Endodermal cell (in vitro differentiated cells): ENCODE results near the gene PPA1. TPM values are rescaled to one million over a fixed set of nuclear protein-coding genes. Genes with fewer than 3 reads are reported as not detected.
"Not testable (repeated sequence)": the region's sequence is repeated elsewhere in the genome, so short reads cannot be mapped to it uniquely, and the experiment has no call there.

Experiments used
- DNase-seq: peaks from one replicate; pipeline ENCODE4 v3.0.0-alpha.2; 2017
- H3K27ac ChIP-seq: 2 replicates; pipeline ENCODE4 v1.5.1; 2013; ENCODE audit warnings: mild to moderate bottlenecking, low read depth, low read length, moderate library complexity
- H3K27me3 ChIP-seq: 2 replicates; pipeline ENCODE4 v1.6.1; 2013; ENCODE audit warnings: mild to moderate bottlenecking, low read length, moderate library complexity; ENCODE audit not compliant: insufficient read depth, control insufficient read depth, poor library complexity, severe bottlenecking
- H3K36me3 ChIP-seq: 2 replicates; pipeline ENCODE4 v1.7.0; 2013; ENCODE audit warnings: mild to moderate bottlenecking, low read length, moderate library complexity; ENCODE audit not compliant: control insufficient read depth, insufficient read depth
- H3K4me1 ChIP-seq: one replicate; pipeline ENCODE4 v1.7.0; 2013; ENCODE audit warnings: low read length; ENCODE audit not compliant: control insufficient read depth, insufficient read depth
- H3K4me3 ChIP-seq: 2 replicates; pipeline ENCODE4 v1.5.1; 2013; ENCODE audit warnings: mild to moderate bottlenecking, low read length, moderate library complexity
- H3K9ac ChIP-seq: 2 replicates; pipeline ENCODE4 v1.6.1; 2013; ENCODE audit warnings: mild to moderate bottlenecking, low read length, moderate library complexity; ENCODE audit not compliant: poor library complexity, severe bottlenecking; ENCODE audit errors: extremely low read depth
- H3K9me3 ChIP-seq: 2 replicates; pipeline ENCODE4 v1.6.1; 2013; ENCODE audit warnings: mild to moderate bottlenecking, low read length, moderate library complexity; ENCODE audit not compliant: control insufficient read depth
- H3K27ac Mint-ChIP-seq: 2 replicates; pipeline ENCODE4 v1.8.0; 2020; ENCODE audit warnings: mixed read lengths
- H3K27me3 Mint-ChIP-seq: 2 replicates; pipeline ENCODE4 v1.8.0; 2021; ENCODE audit warnings: mild to moderate bottlenecking, mixed read lengths; ENCODE audit not compliant: insufficient read depth
- H3K36me3 Mint-ChIP-seq: 2 replicates; pipeline ENCODE4 v1.8.0; 2020; ENCODE audit warnings: low read depth, mixed read lengths
- H3K4me1 Mint-ChIP-seq: 2 replicates; pipeline ENCODE4 v1.8.0; 2020; ENCODE audit warnings: mixed read lengths
- H3K4me3 Mint-ChIP-seq: 2 replicates; pipeline ENCODE4 v1.8.0; 2020; ENCODE audit warnings: mild to moderate bottlenecking, moderate library complexity, mixed read lengths
- H3K9me3 Mint-ChIP-seq: 2 replicates; pipeline ENCODE4 v1.8.0; 2020; ENCODE audit warnings: mild to moderate bottlenecking, mixed read lengths
- WGBS, 2 experiments: methylation state at CpG; one replicate each; pipeline versions ENCODE4 v1.1.5 to v1.1.7; 2013; ENCODE audit warnings: missing lambda C conversion rate in 2 of 2, mixed read lengths in 1 of 2; ENCODE audit not compliant: insufficient coverage in 1 of 2, insufficient read length in 1 of 2; 5-methylcytosine and 5-hydroxymethylcytosine counted together
- total RNA-seq, 2 donors: library from RNA; stranded (reverse); fragmentation: NEBNext Ultra II Directional in 1 of 2; extraction: Animal tissue kit (Norgen Biotek cat#: 25700) in 1 of 2; gene quantifications; 2 replicates in 1 of 2; 3 replicates in 1 of 2; pipeline ENCODE4 v1.2.1, GENCODE V29; 2021
- TF ChIP-seq, protein P1 (sequence below): fragments of 200-600 bp; sonication (generic); conservative IDR thresholded peaks from 2 replicates; pipeline ENCODE4 v1.5.0; 2021; ENCODE audit warnings: antibody characterized with exemption, mild to moderate bottlenecking

PPA1 gene
- total RNA-seq, 2 donors from 2014 or later: 63.3 to 72.1 TPM

DNA sequence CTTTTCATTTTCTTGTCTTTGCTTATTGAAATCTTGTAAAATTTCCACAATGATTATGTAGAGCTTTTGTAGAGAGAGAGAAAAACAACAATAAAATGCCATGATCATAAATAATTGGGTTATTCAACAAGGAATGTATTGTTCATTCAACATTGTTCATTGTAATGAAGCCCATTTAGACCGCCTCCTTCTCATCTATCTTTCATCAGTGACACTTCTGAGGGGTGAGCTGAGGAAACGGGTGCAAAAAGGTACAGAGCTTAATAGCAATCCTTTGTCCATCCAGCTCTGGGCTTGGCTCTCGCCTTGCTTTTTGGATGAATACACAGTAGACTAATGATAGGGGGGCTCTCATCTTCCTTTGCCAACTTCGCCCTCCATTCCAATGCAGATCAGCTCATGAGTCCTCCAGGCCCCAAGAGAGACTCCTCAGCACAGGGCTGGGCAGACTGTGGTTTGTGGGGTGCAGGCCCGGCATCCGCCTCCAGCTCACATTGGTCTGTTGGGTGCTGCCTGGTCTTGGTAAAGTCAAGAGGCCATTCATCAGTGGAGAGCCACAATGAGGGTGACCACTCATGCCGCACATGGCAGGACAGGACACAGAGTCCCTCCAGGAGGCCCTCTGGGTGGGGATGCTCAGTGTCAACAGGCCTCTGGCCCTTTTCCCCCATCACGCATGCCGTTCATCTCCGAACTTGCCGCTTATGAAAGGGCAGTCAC lies 17.9 kb upstream of the PPA1 start:
- Histone ChIP-seq H3K36me3 (no peaks in the 10 kb centered on the region), H3K4me3 (no peak overlapping the region), H3K9ac (no peak overlapping the region), H3K9me3 (peaks cover 6% of the 10 kb centered on the region), H3K4me1 (no peaks in the 10 kb centered on the region), H3K27ac (no peak overlapping the region), H3K27me3 (peaks cover 9% of the 10 kb centered on the region)
- H3K27ac Mint-ChIP-seq: no peak overlapping the region
- H3K27me3 Mint-ChIP-seq: peaks cover 6% of the 10 kb centered on the region
- TF ChIP-seq, protein P1, sequence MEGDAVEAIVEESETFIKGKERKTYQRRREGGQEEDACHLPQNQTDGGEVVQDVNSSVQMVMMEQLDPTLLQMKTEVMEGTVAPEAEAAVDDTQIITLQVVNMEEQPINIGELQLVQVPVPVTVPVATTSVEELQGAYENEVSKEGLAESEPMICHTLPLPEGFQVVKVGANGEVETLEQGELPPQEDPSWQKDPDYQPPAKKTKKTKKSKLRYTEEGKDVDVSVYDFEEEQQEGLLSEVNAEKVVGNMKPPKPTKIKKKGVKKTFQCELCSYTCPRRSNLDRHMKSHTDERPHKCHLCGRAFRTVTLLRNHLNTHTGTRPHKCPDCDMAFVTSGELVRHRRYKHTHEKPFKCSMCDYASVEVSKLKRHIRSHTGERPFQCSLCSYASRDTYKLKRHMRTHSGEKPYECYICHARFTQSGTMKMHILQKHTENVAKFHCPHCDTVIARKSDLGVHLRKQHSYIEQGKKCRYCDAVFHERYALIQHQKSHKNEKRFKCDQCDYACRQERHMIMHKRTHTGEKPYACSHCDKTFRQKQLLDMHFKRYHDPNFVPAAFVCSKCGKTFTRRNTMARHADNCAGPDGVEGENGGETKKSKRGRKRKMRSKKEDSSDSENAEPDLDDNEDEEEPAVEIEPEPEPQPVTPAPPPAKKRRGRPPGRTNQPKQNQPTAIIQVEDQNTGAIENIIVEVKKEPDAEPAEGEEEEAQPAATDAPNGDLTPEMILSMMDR: no peak
- H3K9me3 Mint-ChIP-seq: no peaks in the 10 kb centered on the region
- WGBS, 2 experiments: 93 to 100% methylated on average over 2 to 11 of the region's 11 CpGs
- no peaks in the 10 kb centered on the region for H3K36me3 Mint-ChIP-seq
- no peak for DNase-seq
- no peaks in the 10 kb centered on the region for H3K4me1 Mint-ChIP-seq
- no peak overlapping the region for H3K4me3 Mint-ChIP-seq

DNA sequence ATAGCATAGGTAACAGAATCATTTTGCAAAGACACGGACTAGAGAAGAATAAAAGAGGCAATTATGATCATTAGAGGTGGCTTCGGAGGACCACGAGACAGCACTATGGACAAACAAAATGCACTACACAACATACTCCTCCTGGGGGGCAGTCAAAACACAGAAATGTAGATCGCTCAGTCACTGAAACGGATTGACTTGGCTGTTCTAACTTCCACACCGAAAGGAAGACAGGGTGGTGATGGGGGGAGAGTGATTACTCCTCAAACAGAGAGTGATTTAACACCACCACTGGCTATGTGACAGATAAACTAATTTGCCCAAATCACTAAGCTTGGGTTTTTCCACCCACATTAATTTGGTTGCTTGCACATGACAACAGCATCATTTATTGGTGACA lies 14.1 kb upstream of the PPA1 start:
- H3K27me3 Mint-ChIP-seq: peaks cover 35% of the 10 kb centered on the region
- no peak for DNase-seq
- H3K27ac Mint-ChIP-seq: no peak overlapping the region

DNA sequence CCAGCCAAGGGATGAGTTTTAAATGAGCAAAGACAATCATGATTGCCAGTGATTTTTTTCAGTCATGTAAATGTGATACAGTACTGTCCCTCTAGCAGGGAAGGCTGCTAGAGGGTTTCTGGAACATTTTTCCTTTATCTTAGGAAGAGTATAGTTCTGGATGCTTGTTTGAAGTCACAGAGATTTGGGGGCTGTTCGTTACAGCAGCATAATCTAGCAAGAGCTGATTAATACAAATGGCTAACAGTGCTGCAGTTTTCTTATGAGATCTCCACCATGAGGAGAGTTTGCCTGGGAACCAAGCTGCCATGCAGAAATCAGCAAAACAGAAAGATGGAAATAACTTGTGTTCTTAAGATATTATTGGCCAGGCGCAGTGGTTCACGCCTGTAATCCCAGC lies 7.9 kb upstream of the PPA1 start:
- Mint-ChIP-seq H3K36me3 (peaks cover 8% of the 10 kb centered on the region), H3K27ac (no peak overlapping the region), H3K4me3 (no peak overlapping the region), H3K4me1 (no peaks in the 10 kb centered on the region), H3K9me3 (peaks cover 54% of the 10 kb centered on the region), H3K27me3 (peaks cover 50% of the 10 kb centered on the region)
- no peak overlapping the region for H3K9ac ChIP-seq
- no peak overlapping the region for H3K27ac ChIP-seq
- 91 to 93% methylated on average over 3 of the region's 3 CpGs for WGBS, 2 experiments
- no peaks in the 10 kb centered on the region for H3K36me3 ChIP-seq
- TF ChIP-seq, protein P1: no peak
- DNase-seq: no peak
- no peaks in the 10 kb centered on the region for H3K4me1 ChIP-seq
- H3K27me3 ChIP-seq: peaks cover 13% of the 10 kb centered on the region
- no peak overlapping the region for H3K4me3 ChIP-seq
- peaks cover 19% of the 10 kb centered on the region for H3K9me3 ChIP-seq

More for the DNA sequence above, 14.1 kb upstream of the PPA1 start:
- Histone ChIP-seq H3K4me3 (no peak overlapping the region), H3K27me3 (peaks cover 22% of the 10 kb centered on the region), H3K9ac (no peak overlapping the region), H3K9me3 (peaks cover 6% of the 10 kb centered on the region), H3K4me1 (no peaks in the 10 kb centered on the region), H3K27ac (no peak overlapping the region), H3K36me3 (no peaks in the 10 kb centered on the region)
- Mint-ChIP-seq H3K4me1 (no peaks in the 10 kb centered on the region), H3K4me3 (no peak overlapping the region), H3K36me3 (no peaks in the 10 kb centered on the region), H3K9me3 (no peaks in the 10 kb centered on the region)
- TF ChIP-seq, protein P1: no peak
- WGBS, 2 experiments: 81% methylated on average over 6 of the region's 6 CpGs; no CpG with 5 or more reads in 1 of the 2 experiments

DNA sequence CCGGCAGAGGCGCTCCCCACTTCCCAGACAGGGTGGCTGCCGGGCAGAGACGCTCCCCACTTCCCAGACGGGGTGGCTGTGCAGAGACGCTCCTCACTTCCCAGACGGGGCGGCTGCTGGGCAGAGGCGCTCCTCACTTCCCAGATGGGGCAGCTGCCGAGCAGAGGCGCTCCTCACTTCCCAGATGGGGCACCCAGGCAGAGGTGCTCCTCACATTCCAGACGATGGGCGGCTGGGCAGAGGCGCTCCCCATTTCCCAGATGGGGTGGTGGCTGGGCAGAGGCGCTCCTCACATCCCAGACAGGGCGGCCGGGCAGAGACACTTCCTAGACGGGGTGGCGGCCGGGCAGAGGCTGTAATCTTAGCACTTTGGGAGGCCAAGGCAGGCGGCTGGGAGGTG lies 6.8 kb upstream of the PPA1 start:
- not testable (repeated sequence) for H3K4me1 Mint-ChIP-seq, H3K27ac Mint-ChIP-seq, DNase-seq, H3K4me3 ChIP-seq, H3K9ac ChIP-seq, H3K27ac ChIP-seq, H3K36me3 ChIP-seq, H3K36me3 Mint-ChIP-seq, H3K27me3 ChIP-seq, H3K4me1 ChIP-seq, H3K4me3 Mint-ChIP-seq
- peaks cover 54% of the 10 kb centered on the region for H3K9me3 Mint-ChIP-seq
- H3K27me3 Mint-ChIP-seq: peaks cover 46% of the 10 kb centered on the region
- peaks cover 19% of the 10 kb centered on the region for H3K9me3 ChIP-seq
- 60 to 85% methylated on average over 3 to 21 of the region's 21 CpGs for WGBS, 2 experiments

DNA sequence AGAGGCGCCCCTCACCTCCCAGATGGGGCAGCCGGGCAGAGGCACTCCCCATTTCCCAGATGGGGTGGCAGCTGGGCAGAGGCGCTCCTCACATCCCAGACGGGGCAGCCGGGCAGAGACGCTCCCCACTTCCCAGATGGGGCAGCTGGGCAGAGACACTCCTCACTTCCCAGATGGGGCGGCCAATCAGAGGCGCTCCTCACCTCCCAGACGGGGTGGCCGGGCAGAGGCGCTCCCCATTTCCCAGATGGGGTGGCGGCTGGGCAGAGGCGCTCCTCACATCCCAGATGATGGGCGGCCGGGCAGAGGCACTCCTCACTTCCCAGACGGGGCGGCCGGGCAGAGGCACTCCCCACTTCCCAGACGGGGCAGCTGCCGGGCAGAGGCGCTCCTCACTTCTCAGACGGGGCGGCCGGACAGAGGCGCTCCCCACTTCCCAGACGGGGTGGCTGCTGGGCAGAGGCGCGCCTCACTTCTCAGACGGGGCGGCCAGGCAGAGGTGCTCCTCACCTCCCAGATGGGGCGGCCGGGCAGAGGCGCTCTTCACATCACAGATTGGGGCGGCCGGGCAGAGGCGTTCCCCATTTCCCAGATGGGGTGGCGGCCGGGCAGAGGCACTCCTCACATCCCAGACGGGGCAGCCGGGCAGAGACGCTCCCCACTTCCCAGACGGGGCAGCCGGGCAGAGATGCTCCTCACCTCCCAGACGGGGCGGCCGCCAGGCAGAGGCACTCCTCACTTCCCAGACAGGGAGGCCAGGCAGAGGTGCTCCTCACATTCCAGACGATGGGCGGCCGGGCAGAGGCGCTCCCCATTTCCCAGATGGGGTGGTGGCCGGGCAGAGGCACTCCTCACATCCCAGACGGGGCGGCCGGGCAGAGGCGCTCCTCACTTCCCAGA lies 6.1 kb upstream of the PPA1 start:
- not testable (repeated sequence) for H3K27me3 ChIP-seq, H3K4me3 ChIP-seq, H3K4me1 ChIP-seq, H3K9ac ChIP-seq, H3K4me1 Mint-ChIP-seq, H3K27ac ChIP-seq, DNase-seq, H3K27ac Mint-ChIP-seq, H3K36me3 ChIP-seq, H3K4me3 Mint-ChIP-seq, H3K36me3 Mint-ChIP-seq
- 94 to 96% methylated on average over 22 to 55 of the region's 55 CpGs for WGBS, 2 experiments
- Mint-ChIP-seq H3K9me3 (peaks cover 54% of the 10 kb centered on the region), H3K27me3 (peaks cover 39% of the 10 kb centered on the region)
- H3K9me3 ChIP-seq: peaks cover 19% of the 10 kb centered on the region
